Midbrain (tissue), 1 donor: Measurements from ENCODE around the gene ARL15.

Experiments used
- DNase-seq: peaks from one replicate; lab custom pipeline; 2025; lab: John Stamatoyannopoulos, UW

Gene ARL15

GRCh38 chr5:54205918-54206317 is 104.5 kb downstream of the ARL15 start:
- DNase-seq: no peak

DNA sequence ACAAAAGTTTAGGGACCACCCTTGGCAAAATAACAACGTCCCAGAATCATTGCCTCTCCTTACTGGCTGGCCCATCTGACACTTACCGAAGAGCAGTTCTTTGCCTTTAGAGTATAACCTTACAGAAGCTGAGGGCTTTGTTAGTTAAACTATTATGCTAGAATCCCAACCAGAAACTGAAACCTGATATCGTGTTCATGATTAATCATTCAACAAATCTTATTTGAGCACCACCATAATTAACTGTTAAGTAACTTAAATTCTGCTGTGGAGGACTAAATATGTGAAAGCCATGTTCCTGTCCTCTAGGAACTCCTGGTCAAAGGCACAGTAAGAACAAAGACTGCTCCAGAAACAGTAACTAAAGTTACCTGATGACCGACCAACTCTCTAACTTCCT is 104.9 kb downstream of the ARL15 start:
- no peak for DNase-seq

DNA sequence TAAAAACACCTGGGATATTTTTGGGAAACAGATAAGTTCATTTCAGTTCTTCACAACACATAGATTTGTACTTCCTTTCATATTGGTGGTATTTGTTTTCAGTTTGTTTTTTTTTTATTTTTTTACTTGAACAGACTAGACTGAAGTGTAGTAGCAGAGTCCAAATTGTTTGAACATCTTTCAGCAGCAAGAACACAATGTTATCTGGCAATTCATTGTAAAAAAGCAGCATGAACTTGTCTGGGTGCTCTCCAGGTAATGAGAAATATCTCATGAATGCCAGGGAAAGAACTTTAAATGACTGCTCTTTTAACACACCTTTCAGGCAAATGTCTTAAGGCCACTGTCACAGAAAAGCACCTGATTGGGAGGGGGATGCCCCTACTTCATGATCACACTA is 113.4 kb downstream of the ARL15 start:
- DNase-seq: no peak

GRCh38 chr5:54195701-54196100 is 114.7 kb downstream of the ARL15 start:
- DNase-seq: no peak

DNA sequence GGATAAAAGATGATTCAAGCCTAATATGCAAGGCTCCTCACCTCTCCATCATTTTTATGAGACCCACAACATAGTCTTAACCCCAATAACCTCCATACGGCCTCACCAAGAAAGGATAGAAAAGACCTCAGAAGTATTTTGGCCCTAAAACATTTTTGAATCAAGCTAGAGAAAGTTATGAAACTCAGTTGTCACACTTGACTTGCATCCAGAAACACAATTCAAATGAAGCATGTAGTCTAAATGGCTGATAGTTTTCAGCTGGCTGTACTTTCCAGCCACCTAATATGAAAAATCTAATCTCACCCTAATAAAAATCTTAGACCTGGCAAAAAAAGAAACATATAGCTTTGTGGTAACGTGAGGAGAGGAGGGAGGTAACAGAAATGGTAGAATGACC is 116.1 kb downstream of the ARL15 start:
- DNase-seq: no peak

GRCh38 chr5:54187694-54188093 is 122.7 kb downstream of the ARL15 start:
- no peak for DNase-seq

- DNase-seq: no peak
These were observed 123.4 kb downstream of the ARL15 start for GRCh38 chr5:54186912-54187445.

DNA sequence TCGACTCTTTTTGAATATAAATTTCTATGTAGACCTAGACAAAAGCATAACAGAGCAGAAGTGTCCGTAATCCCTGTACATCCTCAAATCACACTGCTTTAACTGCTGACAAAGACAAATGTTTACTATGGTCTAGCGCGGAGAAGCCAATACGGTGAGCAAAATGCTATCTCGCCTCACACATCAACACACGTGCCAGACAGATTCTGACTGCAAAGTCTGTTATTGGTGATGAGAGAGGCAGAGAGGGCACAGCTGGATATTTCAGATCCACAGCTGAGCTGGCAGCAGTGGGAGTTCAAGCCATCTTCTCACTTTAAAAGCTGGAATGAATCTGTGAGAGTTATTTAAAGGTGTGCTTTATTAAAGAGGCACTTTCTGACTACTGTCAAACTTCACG is 124.3 kb downstream of the ARL15 start:
- no peak for DNase-seq

- no peak for DNase-seq
These were observed 125.6 kb downstream of the ARL15 start for GRCh38 chr5:54184806-54185205.

DNA sequence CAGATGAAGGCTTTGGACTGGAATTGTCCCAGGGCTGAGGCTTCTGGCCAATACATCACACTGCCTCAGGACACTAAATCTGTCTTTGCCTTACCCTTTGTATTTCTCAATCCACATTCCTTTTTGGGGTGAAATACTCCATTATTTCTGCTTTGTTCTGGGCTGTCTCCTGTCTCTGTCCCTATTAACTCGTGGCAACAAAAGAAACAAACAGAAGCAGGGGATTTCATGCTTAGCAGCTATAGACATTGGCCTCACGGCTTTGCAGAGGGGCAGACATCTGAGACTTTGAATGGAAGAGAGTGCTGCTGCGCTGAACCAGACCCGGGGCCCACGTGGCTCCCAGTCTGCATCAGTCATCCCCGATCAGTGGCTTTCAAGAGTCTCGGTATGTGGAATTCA is 129.7 kb downstream of the ARL15 start:
- DNase-seq: no peak

DNA sequence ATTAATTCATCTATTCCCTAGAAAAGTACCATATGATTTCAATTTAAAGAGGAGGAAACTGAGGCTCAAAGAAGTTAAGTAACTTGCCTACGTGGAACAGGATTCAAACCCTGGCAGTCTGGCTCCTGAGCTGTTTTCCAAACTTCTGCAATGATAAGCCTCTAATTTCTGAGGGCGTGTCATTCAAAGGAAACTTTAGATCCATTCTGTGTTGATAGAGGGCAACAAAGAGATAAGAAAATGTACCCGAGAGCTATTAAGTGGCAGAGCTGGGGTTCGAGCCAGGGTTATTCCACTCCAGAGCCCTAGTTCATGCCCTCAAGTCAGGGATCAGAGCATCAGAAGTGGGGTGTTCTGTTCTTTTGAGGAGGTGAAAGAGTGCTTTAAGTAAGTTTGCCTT is 131.4 kb downstream of the ARL15 start:
- DNase-seq: no peak

DNA sequence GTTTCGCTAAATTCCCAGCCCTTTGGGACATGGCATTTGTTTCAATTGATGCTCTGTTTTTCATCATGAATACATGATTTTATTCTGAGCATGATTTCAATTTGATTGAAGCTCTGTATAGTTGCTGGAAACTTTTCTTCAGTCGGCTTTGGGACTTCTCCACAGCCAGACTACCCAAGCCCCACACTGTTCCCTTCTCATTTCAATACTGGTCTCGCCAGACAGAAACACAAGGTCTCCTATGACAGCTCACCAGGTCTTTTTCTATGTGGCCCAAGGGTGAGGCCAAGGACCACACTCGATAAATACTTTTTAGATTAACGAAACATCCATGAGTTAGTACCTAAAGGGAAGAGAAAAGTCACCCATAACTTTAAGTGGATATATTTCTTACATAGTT is 132.2 kb downstream of the ARL15 start:
- no peak for DNase-seq

DNA sequence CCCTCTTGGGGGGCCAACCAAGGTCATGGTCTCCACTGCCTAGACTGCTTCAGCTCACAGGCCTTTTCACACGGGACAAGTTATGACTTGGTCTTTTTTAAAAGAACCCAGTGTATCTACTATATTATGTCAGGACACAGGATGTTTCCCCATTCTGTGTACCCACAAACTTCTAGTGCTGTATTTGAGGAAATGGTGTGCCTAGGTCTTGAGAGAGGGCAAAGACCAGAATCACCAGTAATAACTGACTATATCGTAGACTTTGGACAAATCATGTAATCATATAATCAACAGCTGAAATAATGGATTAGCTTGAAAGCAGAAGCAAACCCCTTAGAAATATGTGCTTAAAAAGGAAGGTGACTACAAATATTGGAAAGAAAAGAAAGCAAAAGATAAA is 133.3 kb downstream of the ARL15 start:
- DNase-seq: no peak

- DNase-seq: peak; percentile 9
These were observed 134.1 kb downstream of the ARL15 start for GRCh38 chr5:54176066-54176830.

DNA sequence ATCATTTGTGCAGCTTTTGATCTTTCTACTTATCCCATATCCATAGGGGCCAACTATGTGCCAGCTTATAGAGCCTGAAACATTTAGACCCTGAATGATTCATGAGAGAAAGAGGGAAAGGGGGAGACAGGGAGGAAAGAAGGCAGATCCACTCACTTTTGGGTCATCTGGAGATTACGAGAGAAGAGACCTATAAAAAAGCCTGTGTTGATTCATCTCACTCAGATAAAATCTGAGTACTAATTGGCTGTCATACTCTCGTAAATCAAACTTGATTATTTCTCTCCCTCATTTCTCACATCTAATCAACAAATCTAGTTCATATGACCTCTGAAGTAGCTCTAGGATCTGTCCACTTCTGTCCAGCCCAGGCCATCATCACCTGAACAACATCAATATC is 137.1 kb downstream of the ARL15 start:
- DNase-seq: no peak

GRCh38 chr5:54171645-54172384 is 138.6 kb downstream of the ARL15 start:
- DNase-seq: no peak

- DNase-seq: no peak
These were observed 144.7 kb downstream of the ARL15 start for GRCh38 chr5:54165687-54166086.

GRCh38 chr5:54162184-54162583 is 148.2 kb downstream of the ARL15 start:
- DNase-seq: no peak

GRCh38 chr5:54160329-54160728 is 150.0 kb downstream of the ARL15 start:
- no peak for DNase-seq

DNA sequence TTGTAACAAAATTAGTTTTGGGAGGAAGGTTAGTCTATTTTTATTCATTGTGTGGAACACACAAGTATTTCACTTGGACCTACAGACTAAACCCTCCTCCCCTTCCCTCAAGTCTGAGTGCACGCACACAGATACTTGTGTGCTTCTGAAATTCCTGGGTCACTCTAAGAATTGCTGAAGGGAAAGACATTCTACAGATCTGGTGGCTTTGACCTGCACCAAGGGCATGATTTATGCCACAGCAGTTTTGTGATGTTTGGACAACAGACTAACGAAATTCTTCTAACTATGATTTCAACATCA is 150.5 kb downstream of the ARL15 start:
- DNase-seq: no peak

- DNase-seq: peak; percentile 4
These were observed 151.1 kb downstream of the ARL15 start for GRCh38 chr5:54159153-54159892.

GRCh38 chr5:54156577-54156976 is 153.8 kb downstream of the ARL15 start:
- no peak for DNase-seq

DNA sequence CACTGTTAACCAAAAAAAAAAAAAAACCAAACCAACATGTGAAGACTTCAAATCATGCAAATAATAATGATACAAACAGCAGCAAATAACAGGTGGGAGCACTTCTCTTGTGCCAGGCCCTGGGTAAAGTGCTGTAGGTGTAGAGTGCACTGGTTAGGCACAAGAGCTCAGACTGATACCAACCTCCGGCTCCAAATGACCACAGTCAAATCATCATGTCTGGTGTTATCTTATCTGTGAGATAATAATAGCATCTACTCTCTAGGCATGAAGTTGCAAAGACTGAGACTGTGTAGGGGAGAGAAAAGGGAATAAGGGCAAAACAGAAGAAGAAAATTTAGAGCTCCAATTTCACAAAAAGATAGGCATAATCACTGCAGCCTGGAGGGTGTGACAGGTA is 159.5 kb downstream of the ARL15 start:
- no peak for DNase-seq
